Measurements from ENCODE around the gene SMARCD2.
"Not testable (repeated sequence)": the region's sequence is repeated elsewhere in the genome, so short reads cannot be mapped to it uniquely, and the experiment has no call there.

SMARCD2 gene

GRCh38 chr17:63816123-63816522, 26.4 kb downstream of the SMARCD2 start:
- DNase-seq (ENCODE audit: low spot score): no peak

- no peak for DNase-seq (ENCODE audit: low spot score)
Measured at GRCh38 chr17:63809970-63810369, 32.5 kb downstream of the SMARCD2 start.

- DNase-seq (ENCODE audit: low spot score): no peak
Measured at GRCh38 chr17:63805591-63805990, 36.9 kb downstream of the SMARCD2 start.

GRCh38 chr17:63804328-63804727, 38.2 kb downstream of the SMARCD2 start:
- DNase-seq (ENCODE audit: low spot score): no peak

- DNase-seq (ENCODE audit: low spot score): no peak
Measured at GRCh38 chr17:63800783-63801182, 41.7 kb downstream of the SMARCD2 start.

- DNase-seq (ENCODE audit: low spot score): no peak
Measured at GRCh38 chr17:63798572-63799106, 43.8 kb downstream of the SMARCD2 start.

- not testable (repeated sequence) for DNase-seq (ENCODE audit: low spot score)
Measured at GRCh38 chr17:63796375-63796774, 46.1 kb downstream of the SMARCD2 start.

GRCh38 chr17:63792055-63792729, 50.3 kb downstream of the SMARCD2 start:
- no peak for DNase-seq (ENCODE audit: low spot score)

- DNase-seq (ENCODE audit: low spot score): no peak
Measured at GRCh38 chr17:63790057-63790456, 52.4 kb downstream of the SMARCD2 start.

- no peak for DNase-seq (ENCODE audit: low spot score)
Measured at GRCh38 chr17:63786971-63787711, 55.3 kb downstream of the SMARCD2 start.

GRCh38 chr17:63786117-63786516, 56.4 kb downstream of the SMARCD2 start:
- DNase-seq (ENCODE audit: low spot score): no peak

GRCh38 chr17:63785556-63785955, 56.9 kb downstream of the SMARCD2 start:
- DNase-seq (ENCODE audit: low spot score): no peak

GRCh38 chr17:63783522-63783921, 59.0 kb downstream of the SMARCD2 start:
- DNase-seq (ENCODE audit: low spot score): no peak

Small RNA genes lying within 50 kb of the gene (small RNA-seq; reads per million reads assigned to genes)
- gene AC040958.1: 0 reads per million in 2 experiments
